SH-SY5Y (cell line): ENCODE results near the gene SRPK3.

Source experiments
- GATA2 ChIP-seq: IDR thresholded peaks from 2 replicates; pipeline ENCODE4 v1.6.1; 2011; ENCODE audit warnings: mild to moderate bottlenecking, low read depth, low read length
- GATA3 ChIP-seq: IDR thresholded peaks from 2 replicates; pipeline ENCODE4 v1.6.1; 2011; ENCODE audit warnings: low read depth, mild to moderate bottlenecking, low read length, moderate library complexity

Gene SRPK3

DNA sequence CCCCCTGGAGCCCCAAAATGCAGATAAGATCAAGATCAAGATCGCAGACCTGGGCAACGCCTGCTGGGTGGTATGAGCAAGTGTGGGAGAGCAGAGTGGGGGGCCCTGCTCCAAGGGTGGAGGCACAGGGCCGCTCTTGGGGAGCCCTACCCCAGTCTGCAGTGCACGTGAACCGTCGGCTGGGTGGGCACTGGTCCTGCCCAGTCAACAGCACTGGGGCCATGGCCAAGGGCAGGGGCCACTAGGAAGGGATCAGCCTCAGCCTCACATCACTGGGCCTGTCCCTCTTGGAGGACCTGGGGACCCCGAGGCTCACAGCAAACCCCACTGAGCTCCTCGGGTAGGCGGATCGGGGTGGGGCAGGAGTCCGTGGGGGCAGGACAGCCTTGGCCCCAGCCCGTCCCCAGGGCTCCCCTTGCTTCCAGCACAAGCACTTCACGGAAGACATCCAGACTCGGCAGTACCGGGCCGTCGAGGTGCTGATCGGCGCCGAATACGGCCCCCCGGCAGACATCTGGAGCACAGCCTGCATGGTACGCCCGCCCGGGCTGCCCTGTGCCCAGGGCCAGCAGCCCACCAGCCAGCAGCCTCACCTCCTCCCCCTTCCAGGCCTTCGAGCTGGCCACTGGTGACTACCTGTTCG is 3.6 kb downstream of the SRPK3 start:
- TF ChIP-seq GATA3 (no peak), GATA2 (peak; percentile 39; the same call in 1 of the 2 replicates)

- TF ChIP-seq GATA3 (no peak), GATA2 (no peak)
These were observed 5.8 kb downstream of the SRPK3 start for GRCh38 chrX:153786669-153787068.

- TF ChIP-seq GATA3 (no peak), GATA2 (no peak)
These were observed 8.8 kb downstream of the SRPK3 start for GRCh38 chrX:153789654-153790053.

DNA sequence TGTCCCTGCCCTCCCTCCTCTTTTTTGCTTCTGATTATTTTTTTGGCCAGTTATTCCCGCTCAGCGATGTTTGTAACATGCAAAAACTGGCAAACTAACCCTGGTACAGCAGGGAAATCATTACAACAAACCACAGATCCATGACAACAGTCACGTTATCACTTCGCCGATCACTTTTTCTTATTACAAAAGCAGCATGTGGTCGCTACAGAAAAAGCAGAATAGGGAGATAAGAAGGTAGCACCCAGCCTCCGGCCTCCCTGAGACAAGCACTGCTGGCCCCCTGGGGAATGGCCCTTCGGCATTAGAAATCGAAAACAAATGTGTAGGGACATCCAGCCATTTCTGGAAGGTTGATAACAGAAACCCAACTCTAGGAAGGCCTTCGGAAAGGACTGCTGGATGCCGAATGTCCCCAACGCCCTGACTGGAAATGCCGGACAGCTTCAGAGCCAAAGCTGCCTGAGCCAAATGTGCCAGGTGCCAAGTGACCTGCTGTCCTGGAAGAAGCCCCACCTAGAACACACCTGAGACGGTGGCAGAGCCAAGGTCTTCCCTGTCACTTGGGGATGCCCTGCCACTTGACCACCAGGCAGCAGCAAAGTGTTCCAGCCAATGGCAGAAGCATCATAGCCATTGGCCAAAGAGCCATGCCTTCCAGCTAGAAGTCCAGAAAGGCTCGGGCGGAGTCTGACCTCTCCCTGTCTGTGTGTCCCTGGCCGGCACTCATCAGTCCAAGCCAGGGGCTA is 10.4 kb downstream of the SRPK3 start:
- TF ChIP-seq GATA2: peak; percentile 82
- TF ChIP-seq GATA3: no peak

GRCh38 chrX:153792368-153792767 is 11.5 kb downstream of the SRPK3 start:
- no peak for TF ChIP-seq GATA3
- TF ChIP-seq GATA2: no peak

DNA sequence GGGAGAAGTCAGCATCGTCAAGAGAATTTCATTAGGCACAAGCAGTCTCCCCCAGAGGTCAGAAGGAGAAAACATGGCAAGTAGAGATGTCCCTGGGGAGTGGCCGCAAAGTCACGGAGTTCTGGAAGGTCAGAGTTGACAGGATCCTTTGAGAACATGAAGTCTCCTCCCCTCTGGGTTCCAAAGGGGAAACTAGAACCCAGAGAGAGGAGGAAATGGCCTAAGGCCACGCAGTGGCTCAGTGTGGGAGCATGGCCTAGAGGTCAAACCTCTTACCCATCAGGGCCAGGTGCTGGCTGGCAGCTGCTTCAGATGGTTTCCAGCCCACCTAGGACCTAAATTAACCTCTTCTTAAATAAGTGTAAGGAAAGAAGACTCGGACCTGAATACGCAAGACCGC is 12.4 kb downstream of the SRPK3 start:
- TF ChIP-seq GATA3 (no peak), GATA2 (no peak)

DNA sequence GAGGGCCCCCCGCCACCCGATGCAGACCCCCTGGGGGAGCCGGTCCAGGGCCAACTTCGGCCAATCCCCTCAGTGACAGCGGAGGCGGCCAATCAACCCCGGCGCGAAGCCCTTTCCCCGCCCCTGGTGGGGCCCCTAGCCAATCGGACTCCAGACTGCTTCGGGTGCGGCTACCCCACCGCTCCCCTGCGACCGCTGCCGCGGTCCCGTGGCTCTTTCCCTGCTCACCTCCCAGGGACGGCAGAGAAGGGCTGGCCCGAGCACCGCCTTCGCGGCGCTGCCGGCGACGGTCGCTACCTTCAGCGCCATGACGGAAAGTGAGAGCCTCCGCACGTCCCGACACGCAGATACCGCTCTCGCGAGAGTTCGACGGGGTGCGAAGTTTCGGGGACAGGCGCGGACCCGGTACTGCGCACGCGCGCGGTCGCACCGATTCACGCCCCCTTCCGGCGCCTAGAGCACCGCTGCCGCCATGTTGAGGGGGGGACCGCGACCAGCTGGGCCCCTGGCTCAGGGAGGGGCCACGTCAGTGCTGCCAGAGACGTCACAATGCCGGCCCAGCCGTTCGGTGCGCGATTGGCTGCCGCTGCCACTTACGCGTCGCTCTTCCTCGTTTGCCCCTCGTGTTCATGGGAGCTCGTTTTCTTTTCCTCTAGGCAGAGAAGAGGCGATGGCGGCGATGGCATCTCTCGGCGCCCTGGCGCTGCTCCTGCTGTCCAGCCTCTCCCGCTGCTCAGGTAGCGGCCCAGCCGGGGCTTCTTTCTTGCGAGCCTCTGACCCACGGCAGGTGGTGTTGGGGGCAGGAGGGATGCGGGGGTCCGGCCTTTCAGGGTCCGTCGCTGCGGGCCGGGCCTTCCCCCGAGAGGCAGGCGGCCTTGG is 13.4 kb downstream of the SRPK3 start, which contains the start of the genes IDH3G and SSR4:
TSS of gene IDH3G (minus strand) at position 358 of the 879 bp plus-strand sequence. CDS start at position 309, 49 bp downstream.
TSS of gene SSR4 (plus strand) at position 651 of the 879 bp plus-strand sequence. CDS start at position 671, 20 bp downstream.
- TF ChIP-seq GATA2 (no peak), GATA3 (no peak)

DNA sequence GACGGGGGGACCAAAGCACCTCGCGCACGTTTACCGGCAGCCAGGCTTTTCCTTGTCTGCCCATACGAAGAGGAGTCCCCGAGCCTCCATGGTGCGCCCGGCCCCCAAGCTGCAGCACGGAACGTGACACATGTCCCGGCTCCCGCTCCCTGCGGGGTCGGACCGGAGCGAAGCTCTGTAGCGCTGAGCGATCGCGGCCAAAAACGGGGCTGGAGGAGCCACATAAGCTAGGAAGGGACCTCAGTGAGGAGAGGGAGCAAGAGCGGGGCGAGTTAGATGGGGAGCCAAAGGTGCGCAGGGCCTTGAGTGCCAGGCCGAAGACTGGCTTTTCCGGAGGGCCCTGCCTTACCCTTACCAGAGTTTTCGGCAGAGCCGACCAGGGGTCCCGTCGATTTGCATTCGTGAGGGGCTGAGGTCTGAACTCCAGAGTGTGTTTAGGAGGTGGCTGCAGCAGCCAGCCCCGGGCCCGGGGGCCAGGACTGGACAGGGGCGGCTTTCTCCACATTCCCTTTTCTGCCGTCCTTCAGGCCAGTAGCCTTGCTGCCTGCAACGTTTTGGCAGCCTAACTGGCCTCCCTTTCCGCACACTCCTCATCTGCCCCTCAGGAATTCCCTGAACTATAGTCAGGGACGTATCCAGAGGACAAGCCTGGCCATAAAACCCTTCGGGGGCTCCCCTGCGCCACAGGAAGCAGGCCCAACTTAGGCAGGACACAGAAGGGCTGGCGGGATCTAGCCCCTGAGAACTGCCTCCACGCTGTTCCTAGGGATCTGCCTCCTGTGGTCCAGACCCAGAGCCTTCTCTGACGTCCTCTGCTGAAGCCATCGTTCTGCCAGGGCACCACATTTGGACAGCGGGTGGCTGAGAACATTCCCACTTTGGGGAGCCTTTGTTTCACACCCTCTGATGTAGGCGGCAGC is 14.3 kb downstream of the SRPK3 start:
- no peak for TF ChIP-seq GATA2
- no peak for TF ChIP-seq GATA3

GRCh38 chrX:153797415-153798015 is 16.7 kb downstream of the SRPK3 start:
- TF ChIP-seq GATA3 (no peak), GATA2 (no peak)

DNA sequence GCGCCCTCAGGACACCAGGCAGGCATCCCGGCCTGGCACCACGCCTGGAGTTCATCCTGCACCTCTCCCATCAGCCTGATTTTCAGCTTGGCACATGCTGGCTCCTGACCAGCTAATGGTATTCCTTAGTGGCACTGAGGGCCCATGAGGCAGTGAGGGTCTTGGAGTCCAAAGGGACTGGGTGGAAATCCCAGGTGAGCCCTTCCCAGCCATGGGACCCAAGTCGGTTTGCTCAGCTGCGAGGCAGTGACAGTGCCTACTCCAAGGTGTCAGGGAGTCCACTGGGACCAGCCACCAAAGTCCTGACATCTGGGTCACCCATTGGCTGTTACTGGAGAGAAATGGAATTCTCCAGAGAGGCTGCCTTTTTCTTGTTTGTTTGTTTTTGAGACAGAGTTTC is 18.5 kb downstream of the SRPK3 start:
- TF ChIP-seq GATA2 (no peak), GATA3 (no peak)

- TF ChIP-seq GATA3: no peak
- no peak for TF ChIP-seq GATA2
These were observed 19.4 kb downstream of the SRPK3 start for GRCh38 chrX:153800177-153800722.

DNA sequence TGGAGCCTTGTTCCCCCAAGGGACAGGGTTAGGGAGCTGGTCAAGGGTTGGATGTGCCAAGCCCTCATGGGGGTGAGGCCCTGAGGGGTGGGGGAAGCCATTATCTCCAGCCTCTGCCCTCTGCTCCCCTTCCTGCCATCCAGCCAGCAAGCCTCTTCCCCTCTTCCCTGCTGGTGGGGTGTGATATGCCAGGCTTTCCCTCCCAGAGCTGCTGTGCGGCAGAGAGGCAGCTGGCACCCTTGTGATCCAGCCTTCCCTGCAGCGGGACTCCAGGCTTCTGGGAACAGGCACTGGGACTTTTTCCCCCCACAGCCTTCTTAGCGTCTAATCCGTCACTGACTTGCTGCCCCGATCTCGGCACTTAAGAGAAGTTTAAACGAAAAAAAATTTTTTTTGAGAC is 19.9 kb downstream of the SRPK3 start:
- TF ChIP-seq GATA3: no peak
- no peak for TF ChIP-seq GATA2

GRCh38 chrX:153801669-153802068 is 20.8 kb downstream of the SRPK3 start:
- TF ChIP-seq GATA2 (no peak), GATA3 (no peak)

DNA sequence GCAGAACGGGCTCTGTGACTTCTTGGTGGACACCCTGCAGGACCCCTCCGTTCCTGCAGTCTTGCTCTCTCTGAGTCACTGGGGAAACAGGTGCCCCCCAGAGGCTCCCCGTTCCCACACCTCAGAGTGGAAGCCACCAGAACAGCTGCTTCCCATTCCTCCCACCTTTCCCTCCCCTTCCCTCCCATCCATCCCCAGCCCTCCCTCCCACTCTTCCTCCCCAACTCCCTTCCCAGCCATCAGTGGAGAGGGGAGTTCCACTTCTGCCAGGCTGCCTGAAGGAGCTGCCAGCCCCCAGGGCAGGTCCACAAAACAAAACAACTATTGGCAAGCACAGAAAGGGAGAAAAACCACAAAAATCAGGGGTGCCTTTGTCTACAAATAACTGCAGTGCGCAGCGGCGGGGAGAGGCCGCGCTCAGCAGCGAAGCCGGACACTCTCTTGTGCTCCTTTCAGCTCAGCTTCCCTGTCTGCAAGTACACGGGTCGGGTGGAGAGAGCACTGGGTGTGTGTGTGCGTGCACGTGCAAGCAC is 21.7 kb downstream of the SRPK3 start:
- TF ChIP-seq GATA3 (no peak), GATA2 (no peak)
